Transverse colon (tissue), 4 donors: Measurements from ENCODE around the gene ANKRD23.

ENCODE experiments used
- EP300 ChIP-seq: sonication (generic); formaldehyde crosslinking; IDR thresholded peaks from one replicate; pipeline ENCODE4 v1.6.1; 2017; ENCODE audit warnings: antibody characterized with exemption, low read depth
- POLR2A ChIP-seq: fragments of 450-650 bp; IDR thresholded peaks from one replicate; pipeline ENCODE4 v1.6.1; 2016; ENCODE audit warnings: antibody characterized with exemption, mild to moderate bottlenecking, moderate library complexity
- POLR2AphosphoS5 ChIP-seq, 3 donors: sonication (generic); formaldehyde crosslinking; IDR thresholded peaks; one replicate each; pipeline ENCODE4 v1.6.1; 2016; ENCODE audit warnings: antibody characterized with exemption in 3 of 3
- TF ChIP-seq, protein P1 (sequence below), 5 experiments: fragments of 200-600 bp in 3 of 5; fragments of 450-650 bp in 2 of 5; sonication (generic) in 3 of 5; IDR thresholded peaks; 1 replicate in 2 of 5; 2 replicates in 3 of 5; pipeline ENCODE4 v1.5.1; 2016 to 2017; ENCODE audit warnings: antibody characterized with exemption in 5 of 5, inconsistent platforms in 3 of 5, mild to moderate bottlenecking in 2 of 5, moderate library complexity in 1 of 5

DNA sequence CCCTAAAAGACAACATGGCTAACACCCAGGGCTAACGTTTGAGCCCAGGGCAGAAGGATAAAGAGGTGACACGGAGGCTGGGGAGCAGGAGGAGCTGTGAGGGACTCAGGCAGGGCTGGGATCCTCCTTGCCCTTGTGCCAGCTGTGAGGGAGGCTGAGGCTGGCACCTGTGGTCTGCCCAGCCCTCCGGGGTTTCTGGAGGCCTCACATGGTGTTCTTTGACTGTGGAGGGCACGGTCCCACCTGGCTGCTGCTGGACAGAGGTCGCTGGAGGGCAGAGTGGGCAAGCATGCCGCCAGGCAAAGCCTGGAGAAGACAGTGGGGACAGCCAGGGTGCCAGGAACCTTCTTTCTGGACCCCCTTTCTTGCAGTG lies 54.6 kb downstream of the ANKRD23 start:
- TF ChIP-seq, protein P1, sequence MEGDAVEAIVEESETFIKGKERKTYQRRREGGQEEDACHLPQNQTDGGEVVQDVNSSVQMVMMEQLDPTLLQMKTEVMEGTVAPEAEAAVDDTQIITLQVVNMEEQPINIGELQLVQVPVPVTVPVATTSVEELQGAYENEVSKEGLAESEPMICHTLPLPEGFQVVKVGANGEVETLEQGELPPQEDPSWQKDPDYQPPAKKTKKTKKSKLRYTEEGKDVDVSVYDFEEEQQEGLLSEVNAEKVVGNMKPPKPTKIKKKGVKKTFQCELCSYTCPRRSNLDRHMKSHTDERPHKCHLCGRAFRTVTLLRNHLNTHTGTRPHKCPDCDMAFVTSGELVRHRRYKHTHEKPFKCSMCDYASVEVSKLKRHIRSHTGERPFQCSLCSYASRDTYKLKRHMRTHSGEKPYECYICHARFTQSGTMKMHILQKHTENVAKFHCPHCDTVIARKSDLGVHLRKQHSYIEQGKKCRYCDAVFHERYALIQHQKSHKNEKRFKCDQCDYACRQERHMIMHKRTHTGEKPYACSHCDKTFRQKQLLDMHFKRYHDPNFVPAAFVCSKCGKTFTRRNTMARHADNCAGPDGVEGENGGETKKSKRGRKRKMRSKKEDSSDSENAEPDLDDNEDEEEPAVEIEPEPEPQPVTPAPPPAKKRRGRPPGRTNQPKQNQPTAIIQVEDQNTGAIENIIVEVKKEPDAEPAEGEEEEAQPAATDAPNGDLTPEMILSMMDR (IDR thresholded peaks at IDR 0.05): no peak
- TF ChIP-seq POLR2A (no peak), POLR2AphosphoS5 (IDR thresholded peaks at IDR 0.05) (no peak), EP300 (no peak)
